ENCODE data around the gene SNAPC3.

- TF ChIP-seq CTCF (tag by site-specific recombination; IDR thresholded peaks at IDR 0.05) (no peak), ZBTB21 (tag by site-specific recombination; IDR thresholded peaks at IDR 0.05) (no peak), YY1 (tag by site-specific recombination; IDR thresholded peaks at IDR 0.05) (no peak), HOXA7 (CRISPR knock-in tag; IDR thresholded peaks at IDR 0.05; ENCODE audit: borderline replicate concordance) (no peak), ZFP41 (tag by site-specific recombination; IDR thresholded peaks at IDR 0.05; ENCODE audit: borderline replicate concordance) (no peak), ZNF23 (tag by site-specific recombination; IDR thresholded peaks at IDR 0.05; ENCODE audit: borderline replicate concordance) (no peak), PATZ1 (tag by site-specific recombination; IDR thresholded peaks at IDR 0.05) (no peak), BCL11B (tag by site-specific recombination; IDR thresholded peaks at IDR 0.05; ENCODE audit: low read depth) (no peak), ZNF37A (tag by site-specific recombination; IDR thresholded peaks at IDR 0.05) (no peak), ZNF792 (tag by site-specific recombination; IDR thresholded peaks at IDR 0.05) (no peak), ZNF239 (tag by site-specific recombination; IDR thresholded peaks at IDR 0.05) (no peak), ZNF660 (tag by site-specific recombination; IDR thresholded peaks at IDR 0.05) (no peak), ZNF169 (tag by site-specific recombination; IDR thresholded peaks at IDR 0.05) (no peak), ZNF514 (tag by site-specific recombination; IDR thresholded peaks at IDR 0.05) (no peak)
Observed at GRCh38 chr9:15416880-15417279, 5.8 kb upstream of the SNAPC3 start.
